ENCODE data around the gene MBTPS1.
"Not testable (repeated sequence)": the region's sequence is repeated elsewhere in the genome, so short reads cannot be mapped to it uniquely, and the experiment has no call there.

Gene MBTPS1

DNA sequence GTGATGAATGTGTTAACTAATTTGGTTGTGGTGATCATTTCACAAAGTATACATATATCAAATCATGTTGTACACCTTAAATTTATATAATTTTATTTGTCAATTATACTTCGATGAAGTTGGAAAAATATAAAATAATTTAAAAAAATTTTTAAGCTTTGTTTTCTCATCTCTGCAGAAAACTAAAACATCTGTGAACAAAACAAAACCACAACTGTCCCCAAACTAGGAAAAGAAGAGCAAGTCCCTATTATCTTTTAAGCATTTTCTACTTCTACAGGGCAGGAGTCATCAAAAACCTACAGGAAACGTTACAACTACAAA lies 21.7 kb upstream of the MBTPS1 start:
- no peak overlapping the region for H3K4me3 ChIP-seq (ENCODE audit: low read length)

DNA sequence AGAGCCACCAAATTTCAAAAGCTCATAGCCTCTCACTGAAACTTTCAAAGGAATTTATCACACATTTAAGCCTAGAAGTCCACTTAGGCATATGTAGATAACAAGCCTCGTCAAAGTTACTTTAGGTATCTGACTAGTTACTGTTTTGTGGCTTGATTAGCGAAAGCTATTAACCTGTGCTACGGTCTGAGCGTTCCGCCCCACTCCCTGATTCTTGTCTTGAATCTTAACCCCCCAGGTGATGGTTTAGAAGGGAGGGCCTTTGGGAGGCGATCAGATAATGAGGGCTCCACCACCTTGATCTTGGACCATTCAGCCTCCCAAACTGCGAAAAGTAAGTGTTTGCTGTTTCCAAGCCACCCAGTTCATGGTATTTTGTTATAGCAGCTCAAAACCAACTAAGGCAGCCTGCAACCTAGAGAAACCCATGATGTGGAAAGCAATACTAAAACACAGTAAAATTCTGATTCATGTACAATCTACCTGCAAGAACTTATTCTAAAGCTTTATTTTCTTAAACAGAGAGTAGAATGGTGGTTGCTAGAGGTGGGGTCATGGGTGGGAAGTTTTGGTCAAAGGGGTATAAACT lies 21.1 kb upstream of the MBTPS1 start:
- H3K4me3 ChIP-seq (ENCODE audit: low read length), result no peak overlapping the region
- no peak for DNase-seq (ENCODE audit: low read depth, low spot score)

More for the DNA sequence above, 21.7 kb upstream of the MBTPS1 start:
- DNase-seq (ENCODE audit: low read depth, low spot score), result no peak

DNA sequence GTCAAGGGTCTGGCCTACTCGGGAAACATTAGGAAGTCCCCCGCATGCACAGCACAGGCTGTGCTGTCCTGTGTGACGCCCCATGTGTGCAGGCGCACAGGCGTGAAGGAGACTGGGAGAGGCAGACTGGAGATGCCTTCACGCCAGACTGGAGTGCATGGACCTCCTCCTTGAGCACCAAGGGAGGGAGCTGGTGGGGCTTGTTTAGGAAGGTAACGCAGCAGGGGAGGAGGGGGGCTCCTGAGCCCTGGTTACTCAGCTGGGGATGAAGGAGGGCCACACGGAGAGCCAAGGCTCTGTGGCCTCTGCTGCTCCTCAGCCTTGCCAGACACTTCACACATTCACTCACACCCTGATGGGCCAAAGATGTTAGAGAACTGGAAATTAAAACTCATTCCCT lies 20.5 kb upstream of the MBTPS1 start:
- no peak for DNase-seq (ENCODE audit: low read depth, low spot score)
- H3K4me3 ChIP-seq (ENCODE audit: low read length), result no peak overlapping the region

DNA sequence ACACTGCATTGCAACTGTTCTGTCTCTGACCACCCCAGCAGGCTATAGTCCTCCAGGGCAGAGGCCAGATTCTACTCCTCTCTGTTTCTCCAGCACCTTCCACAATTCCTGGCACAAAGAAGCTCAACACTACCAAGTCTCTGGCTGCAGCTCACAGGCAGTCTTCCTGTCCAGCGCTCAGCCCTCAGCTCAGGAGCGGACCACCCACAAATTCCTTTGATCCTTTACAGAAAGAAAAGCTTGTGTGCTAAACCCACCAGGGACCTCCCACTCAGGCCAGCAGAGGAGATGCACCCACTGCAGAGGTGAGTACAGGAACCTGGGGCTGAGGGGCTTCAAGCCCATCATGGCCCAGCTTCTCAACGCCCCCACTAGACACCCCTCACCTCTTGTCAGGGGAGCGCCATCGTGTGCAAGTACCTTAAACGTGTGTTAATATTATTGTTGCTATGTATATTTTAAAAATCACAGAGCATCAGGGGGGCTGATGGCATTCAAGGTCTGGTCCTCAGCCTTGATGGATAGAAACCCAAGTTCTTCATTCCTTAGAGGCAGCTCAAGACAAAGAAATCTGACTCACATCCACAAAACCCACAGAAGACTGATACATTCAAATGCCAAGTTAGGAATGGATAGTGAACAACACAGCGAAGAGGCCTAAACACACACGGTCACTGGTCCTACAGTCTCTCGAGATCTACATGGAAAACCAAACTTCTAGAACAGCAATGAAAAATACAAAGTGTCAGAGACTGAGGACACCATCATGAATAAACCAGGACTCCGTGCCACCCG lies 19.8 kb upstream of the MBTPS1 start:
- DNase-seq (ENCODE audit: low read depth, low spot score), result no peak
- no peak overlapping the region for H3K4me3 ChIP-seq (ENCODE audit: low read length)

DNA sequence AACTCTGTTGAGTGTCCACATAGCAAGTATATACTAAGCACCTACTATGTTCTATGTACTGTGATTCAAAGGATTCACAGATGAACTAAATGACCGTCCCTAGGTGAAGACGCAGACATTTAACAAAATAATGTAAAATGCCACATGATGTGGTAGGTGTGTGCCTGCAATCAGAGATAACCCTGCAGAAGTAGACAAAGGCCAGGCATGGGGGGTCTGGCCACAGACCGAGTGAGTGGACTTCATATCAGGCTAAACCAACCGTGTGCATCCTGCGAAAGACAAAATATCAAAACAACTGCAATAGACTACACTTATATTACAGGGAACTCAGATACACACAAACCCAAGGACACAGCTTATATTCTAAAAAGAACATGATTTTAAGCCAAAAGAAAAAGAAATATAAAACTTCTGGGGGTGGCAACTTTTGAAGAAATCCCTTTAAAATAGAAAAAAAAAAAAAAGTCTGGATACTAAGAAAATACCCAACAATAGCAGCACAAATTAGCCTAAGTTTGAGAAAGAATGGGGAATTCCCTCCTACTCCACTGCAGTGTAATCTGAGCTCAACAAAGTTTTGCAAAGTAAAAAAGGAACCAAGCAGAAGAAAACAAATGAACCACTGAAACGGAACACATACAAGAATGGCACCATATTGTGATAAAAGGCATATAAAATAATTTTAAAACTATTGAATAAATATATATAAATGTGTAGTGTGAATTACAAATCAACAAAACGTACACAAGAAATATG lies 16.0 kb upstream of the MBTPS1 start:
- DNase-seq (ENCODE audit: low read depth, low spot score), result no peak
- H3K4me3 ChIP-seq (ENCODE audit: low read length), result no peak overlapping the region

DNA sequence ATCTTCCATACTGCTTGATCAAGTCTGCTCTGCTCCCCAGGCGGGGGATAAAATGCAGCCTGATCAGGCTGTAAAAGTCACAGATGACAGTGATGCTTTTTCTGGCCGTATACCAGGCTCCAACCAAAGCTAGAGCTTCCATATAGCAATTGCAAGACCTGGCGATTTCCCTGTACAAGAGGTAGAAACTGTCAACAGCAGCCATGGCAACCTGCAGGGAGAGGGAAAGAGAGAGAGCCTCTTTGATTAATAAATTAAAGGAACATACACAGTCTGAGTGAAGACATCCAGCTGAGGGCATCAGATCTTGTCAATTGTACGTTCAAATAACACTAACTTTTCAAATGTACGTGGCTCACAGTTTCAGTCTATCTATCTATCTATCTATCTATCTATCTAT lies 14.4 kb upstream of the MBTPS1 start:
- H3K4me3 ChIP-seq (ENCODE audit: low read length), result no peak overlapping the region
- no peak for DNase-seq (ENCODE audit: low read depth, low spot score)

DNA sequence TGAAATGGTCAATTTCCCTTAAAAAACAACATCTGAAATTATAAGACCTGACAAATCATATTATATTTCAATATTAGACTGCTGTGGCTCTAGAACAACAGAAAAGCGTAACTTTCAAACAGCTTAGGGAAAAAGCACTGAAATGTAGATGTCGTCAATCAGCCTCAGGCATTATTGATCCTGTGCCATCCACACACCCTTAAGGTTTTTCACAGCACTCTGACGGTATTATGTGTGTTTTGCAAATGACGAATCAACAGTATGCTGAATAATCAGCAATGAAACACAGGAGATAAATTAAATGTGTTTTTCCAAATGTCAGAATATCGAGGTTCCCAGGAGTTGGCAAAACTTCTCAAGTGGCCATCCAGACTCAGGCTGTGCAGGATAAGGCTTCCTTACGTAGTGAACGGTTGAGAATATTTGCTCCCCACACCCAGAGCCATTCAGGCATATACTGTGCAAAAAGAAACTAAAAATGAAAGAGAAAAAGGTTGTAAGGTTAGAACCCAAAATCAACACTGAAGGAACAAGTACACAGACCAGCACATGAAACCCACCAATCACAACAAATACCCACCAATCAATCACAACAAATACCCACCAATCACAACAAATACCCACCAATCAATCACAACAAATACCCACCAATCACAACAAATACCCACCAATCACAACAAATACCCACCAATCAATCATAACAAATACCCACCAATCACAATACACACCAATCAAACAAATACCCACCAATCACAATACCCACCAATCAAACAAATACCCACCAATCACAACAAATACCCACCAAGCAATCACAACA lies 7.7 kb upstream of the MBTPS1 start:
- no peak for DNase-seq (ENCODE audit: low read depth, low spot score)
- no peak overlapping the region for H3K4me3 ChIP-seq (ENCODE audit: low read length)

DNA sequence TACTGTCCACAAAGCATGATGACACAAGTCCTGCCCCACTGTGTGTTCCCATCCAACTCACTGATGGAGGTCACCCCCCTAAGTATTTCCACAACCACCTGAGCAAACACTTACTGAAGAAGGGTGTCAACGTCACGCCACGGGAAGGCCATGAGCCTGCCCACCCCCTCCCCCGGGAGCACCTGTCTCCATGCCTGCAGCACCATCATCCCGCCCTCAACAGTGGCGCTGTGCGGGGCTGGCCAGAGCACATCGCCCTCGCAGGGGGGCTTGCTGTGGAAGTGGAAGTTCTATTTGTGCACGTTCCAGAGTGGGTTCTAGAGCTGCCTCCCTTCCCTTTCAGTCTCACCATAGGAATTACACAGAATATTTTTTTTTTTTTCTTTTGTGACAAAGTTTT lies 4.3 kb upstream of the MBTPS1 start:
- DNase-seq (ENCODE audit: low read depth, low spot score), result no peak
- H3K4me3 ChIP-seq (ENCODE audit: low read length), result no peak overlapping the region

DNA sequence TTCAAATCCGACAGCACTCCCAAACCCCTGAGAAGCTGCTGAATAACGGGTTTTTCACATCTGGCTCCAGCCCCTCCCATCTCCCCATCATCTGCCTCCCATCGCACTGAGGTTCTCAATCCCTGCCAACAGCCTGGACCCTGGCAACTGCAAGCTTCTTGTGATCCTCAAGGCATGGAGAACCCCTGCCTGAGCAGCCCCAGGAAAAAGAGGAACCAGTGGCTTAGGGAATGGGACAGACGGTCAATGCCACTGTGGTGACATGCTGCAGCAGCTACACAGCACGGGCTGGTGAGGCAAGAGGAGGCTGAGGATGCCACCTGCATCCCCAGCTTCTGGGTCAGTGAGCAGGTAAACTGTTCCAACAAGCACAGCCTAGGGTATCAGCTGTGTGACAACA lies 3.3 kb upstream of the MBTPS1 start:
- H3K4me3 ChIP-seq (ENCODE audit: low read length), result no peak overlapping the region
- no peak for DNase-seq (ENCODE audit: low read depth, low spot score)

DNA sequence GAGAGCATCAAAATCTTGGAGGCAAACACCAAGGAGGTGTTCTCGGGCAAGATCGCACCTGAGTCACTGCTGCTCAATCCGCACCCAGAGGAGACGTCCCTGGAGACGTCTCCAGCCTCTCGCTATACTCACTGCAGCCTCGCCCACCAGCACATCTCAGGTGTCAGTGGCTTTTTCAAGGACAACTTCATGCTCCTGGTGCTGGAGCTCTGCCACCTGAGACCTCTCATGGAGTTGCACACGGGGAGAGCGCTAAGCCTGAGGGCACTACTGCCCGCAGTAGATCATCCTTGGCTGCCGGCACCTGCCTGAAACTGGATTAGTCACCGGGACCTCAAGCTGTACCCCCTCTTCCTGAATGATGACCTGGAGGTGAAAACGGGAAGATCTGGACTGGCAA lies 2.6 kb upstream of the MBTPS1 start:
- H3K4me3 ChIP-seq (ENCODE audit: low read length), result no peak overlapping the region
- no peak for DNase-seq (ENCODE audit: low read depth, low spot score)

DNA sequence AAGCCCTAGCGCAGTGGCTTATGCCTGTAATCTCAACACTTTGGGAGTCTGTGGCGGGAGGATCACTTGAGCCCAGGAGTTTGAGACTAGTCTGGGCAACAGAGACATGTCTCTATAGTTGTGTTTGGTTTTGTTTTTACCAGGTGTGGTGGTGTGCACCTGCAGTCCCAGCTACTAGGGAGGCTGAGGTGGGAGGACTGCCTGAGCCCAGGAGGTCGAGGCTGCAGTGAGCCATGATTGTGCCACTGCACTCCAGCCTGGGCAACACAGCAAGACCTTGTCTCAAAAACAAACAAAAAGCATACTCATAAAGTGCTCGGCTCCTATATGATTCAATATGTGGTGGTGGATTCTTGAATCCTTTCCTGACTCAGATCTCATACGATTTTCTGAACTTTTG lies 1.6 kb upstream of the MBTPS1 start:
- H3K4me3 ChIP-seq (ENCODE audit: low read length); DNase-seq (ENCODE audit: low read depth, low spot score): not testable (repeated sequence)

DNA sequence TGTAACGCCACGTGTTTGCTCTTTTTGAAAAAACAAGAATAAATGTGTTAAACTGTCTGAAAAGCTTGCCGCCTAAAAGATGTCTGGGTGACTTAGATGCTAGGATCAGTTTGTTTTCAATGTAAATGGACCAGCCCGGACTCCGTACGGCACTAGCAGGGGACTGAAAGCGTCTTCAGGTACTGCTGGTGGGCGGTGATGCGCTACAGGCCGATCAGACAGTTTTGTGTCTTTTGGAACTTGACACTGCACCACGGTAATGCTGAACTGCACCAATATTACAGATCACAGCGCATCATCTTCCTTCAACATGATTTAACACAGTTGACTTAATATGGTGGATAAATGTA lies 727 bp upstream of the MBTPS1 start:
- DNase-seq (ENCODE audit: low read depth, low spot score), result peak; percentile 30
- peak overlapping the region; percentile 72 for H3K4me3 ChIP-seq (ENCODE audit: low read length)

DNA sequence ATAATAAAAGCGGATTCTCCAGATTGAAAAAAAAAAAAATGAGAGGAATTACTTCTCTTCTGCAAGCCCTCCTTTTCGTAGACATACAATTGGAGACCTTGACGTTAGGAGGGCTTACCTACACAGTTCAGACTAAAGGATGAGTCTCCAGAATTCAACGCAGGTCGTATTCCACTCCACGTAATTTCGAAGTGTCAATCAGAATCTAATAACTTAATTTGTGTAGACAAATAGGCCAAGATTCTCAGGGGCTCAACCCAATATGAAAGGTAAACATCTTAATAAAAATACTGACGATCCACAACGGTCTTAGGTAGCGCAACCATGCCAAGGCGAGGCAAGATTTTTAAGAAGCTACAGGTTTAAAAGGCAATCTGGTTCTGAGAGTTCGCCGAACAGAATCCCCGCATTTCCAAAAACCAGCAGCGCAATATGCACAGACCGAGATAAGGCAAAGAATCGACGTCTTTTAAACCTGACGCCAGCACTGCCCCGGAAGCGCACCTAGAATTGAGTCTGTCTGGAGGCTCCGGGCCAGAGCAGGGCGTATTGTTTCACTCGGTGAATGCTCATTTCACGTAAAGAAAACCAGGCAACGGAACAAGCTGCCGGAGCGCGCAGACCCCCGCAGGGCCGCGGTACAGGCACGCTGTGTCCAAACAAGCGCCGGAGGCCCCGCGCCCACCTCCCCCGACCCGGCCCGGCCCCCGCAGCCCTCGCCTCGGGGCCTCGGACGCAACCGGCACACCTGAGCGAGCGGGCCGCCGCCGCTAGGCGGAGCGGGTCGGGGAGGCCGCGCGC lies 623 bp downstream of the MBTPS1 start:
- DNase-seq (ENCODE audit: low read depth, low spot score), result peak; percentile 40
- peak overlapping the region; percentile 72 for H3K4me3 ChIP-seq (ENCODE audit: low read length)

DNA sequence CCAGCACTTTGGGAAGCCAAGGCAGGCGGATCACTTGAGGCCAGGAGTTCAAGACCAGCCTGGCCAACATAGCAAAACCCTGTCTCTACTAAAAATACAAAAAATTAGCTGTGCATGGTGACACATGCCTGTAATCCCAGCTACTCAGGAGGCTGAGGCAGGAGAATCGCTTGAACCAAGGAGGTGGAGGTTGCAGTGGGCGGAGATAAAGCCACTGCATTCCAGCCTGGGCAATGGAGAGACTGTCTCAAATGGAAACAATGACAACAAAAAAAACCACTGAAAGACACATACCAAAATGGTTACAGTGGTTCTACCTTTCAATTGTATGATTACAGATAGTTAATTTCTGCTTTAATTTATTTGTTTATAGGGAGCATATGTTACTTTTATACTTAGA lies 4.8 kb downstream of the MBTPS1 start:
- not testable (repeated sequence) for H3K4me3 ChIP-seq (ENCODE audit: low read length); DNase-seq (ENCODE audit: low read depth, low spot score)

DNA sequence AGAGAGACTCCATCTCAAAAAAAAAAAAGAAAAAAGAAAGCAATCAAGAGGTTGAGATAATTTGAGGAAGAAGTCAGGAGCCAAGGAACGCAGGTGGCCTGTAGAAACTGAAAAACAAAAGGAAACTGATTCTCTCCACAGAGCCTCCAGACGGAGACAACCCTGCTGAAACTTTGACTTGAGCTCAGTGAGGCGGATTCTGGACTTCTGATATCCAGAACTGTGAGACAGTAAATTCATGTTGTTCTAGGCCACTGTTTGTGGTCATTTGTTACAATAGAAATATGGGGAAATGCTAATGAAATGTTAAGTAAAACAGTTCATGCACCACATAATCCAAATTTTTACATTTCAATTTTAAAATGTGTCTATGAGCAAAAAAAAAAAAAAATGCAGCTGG lies 5.2 kb downstream of the MBTPS1 start:
- no peak overlapping the region for H3K4me3 ChIP-seq (ENCODE audit: low read length)
- no peak for DNase-seq (ENCODE audit: low read depth, low spot score)

DNA sequence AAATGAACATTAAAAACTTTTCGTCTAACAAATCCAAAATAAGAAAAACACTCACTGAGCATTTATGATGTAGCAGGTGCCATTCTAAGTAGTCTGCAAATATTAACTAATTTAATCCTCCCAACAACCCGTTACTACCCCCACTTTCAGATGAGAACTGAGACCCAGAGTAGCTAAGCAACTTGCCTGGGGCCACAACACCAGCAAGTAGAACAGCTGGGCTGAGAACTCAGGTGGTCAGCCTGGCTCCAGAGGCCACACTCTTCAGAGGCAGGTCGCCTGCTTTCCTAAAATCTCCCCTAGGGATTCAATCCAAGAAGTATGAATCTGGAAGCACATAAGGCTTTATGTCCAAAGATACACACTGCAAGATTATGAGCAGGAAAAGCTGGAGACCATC lies 6.2 kb downstream of the MBTPS1 start:
- no peak overlapping the region for H3K4me3 ChIP-seq (ENCODE audit: low read length)
- DNase-seq (ENCODE audit: low read depth, low spot score), result no peak

DNA sequence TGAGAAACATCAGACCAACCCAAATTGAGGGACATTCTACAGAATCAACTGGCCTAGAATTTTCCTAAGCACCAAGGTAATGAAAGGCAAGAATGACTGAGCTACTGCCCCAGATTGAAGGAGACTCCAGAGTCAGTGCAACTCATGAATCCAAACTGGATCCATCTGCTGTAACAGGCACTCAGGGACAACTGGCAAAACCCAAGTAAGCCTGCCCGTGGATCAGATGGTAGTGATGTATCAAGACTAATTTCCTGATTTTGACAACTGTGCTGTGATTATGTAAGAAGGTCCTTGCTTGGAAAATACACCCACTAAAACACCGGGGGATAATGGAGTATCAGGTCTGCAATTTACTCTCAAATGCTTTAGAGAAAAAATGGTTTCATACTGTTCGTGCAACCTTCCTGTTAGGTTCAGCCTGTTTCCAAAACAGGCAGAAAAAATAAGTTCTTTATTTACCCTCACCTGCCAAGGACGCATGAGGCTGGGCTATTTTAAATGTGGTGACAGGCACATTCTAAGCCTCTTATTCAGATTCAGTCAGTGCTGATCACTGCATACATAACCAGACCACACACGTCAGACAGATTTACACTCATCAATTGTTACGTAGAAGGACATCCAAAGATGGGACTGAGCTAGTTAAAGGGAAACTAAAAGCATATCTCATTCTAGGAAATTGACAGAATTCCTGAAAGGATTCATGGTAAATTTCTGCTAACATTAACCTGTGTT lies 7.0 kb downstream of the MBTPS1 start:
- DNase-seq (ENCODE audit: low read depth, low spot score), result no peak
- no peak overlapping the region for H3K4me3 ChIP-seq (ENCODE audit: low read length)

DNA sequence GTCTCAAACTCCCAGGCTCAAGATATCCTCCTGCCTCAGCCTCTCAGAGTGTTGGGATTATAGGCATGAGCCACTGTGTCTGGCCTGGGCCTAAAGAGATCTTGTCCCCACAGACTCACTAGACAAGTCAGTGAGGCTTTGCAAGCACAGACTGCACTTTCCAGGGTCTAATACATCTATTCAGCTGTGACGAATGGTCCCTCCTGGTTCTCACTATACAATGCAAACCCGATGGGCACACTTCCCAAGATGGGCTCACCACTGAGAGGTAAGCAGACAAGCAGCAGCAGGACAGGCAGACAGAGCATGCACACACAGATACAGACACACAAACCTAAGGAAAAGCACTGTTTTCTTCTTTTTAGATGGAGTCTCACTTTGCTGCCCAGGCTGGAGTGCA lies 8.8 kb downstream of the MBTPS1 start:
- no peak for DNase-seq (ENCODE audit: low read depth, low spot score)
- H3K4me3 ChIP-seq (ENCODE audit: low read length), result no peak overlapping the region
